ENCODE data around the gene TRIM29. TPM values are rescaled to one million over a fixed set of nuclear protein-coding genes. Genes with fewer than 3 reads are reported as not detected.

TRIM29 gene
- total and polyA plus RNA-seq, 2 of the 13 experiments (the other 11 are each of a cell fraction or from before 2014, with no cell fraction given): 0.86 TPM

DNA sequence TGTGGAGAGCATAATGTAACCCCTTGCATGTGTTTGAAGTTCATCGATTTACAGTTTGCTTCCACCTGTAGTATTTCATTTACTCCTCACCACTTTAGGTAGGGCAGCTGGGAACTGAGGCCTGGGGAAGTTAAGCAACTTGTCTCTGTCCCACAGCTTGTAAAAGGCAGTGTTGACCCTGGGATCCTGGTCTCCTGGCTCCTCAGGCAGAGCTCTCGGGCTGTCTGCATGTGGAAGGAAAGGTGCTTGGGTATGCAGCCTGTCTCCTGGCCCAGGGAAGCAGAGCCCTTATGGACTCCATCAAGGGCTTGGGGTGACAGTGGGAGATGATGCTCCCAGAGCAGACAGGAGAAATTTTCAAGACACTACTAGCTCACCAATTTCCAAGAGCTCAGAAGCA lies 49.9 kb downstream of the TRIM29 start (continued):
- TF ChIP-seq, protein P1, sequence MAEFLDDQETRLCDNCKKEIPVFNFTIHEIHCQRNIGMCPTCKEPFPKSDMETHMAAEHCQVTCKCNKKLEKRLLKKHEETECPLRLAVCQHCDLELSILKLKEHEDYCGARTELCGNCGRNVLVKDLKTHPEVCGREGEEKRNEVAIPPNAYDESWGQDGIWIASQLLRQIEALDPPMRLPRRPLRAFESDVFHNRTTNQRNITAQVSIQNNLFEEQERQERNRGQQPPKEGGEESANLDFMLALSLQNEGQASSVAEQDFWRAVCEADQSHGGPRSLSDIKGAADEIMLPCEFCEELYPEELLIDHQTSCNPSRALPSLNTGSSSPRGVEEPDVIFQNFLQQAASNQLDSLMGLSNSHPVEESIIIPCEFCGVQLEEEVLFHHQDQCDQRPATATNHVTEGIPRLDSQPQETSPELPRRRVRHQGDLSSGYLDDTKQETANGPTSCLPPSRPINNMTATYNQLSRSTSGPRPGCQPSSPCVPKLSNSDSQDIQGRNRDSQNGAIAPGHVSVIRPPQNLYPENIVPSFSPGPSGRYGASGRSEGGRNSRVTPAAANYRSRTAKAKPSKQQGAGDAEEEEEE (CRISPR knock-in tag; IDR thresholded peaks at IDR 0.05; ENCODE audit: borderline replicate concordance): no peak
- TF ChIP-seq, protein P2, sequence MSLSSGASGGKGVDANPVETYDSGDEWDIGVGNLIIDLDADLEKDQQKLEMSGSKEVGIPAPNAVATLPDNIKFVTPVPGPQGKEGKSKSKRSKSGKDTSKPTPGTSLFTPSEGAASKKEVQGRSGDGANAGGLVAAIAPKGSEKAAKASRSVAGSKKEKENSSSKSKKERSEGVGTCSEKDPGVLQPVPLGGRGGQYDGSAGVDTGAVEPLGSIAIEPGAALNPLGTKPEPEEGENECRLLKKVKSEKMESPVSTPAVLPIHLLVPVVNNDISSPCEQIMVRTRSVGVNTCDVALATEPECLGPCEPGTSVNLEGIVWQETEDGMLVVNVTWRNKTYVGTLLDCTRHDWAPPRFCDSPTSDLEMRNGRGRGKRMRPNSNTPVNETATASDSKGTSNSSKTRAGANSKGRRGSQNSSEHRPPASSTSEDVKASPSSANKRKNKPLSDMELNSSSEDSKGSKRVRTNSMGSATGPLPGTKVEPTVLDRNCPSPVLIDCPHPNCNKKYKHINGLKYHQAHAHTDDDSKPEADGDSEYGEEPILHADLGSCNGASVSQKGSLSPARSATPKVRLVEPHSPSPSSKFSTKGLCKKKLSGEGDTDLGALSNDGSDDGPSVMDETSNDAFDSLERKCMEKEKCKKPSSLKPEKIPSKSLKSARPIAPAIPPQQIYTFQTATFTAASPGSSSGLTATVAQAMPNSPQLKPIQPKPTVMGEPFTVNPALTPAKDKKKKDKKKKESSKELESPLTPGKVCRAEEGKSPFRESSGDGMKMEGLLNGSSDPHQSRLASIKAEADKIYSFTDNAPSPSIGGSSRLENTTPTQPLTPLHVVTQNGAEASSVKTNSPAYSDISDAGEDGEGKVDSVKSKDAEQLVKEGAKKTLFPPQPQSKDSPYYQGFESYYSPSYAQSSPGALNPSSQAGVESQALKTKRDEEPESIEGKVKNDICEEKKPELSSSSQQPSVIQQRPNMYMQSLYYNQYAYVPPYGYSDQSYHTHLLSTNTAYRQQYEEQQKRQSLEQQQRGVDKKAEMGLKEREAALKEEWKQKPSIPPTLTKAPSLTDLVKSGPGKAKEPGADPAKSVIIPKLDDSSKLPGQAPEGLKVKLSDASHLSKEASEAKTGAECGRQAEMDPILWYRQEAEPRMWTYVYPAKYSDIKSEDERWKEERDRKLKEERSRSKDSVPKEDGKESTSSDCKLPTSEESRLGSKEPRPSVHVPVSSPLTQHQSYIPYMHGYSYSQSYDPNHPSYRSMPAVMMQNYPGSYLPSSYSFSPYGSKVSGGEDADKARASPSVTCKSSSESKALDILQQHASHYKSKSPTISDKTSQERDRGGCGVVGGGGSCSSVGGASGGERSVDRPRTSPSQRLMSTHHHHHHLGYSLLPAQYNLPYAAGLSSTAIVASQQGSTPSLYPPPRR (CRISPR knock-in tag; IDR thresholded peaks at IDR 0.05; ENCODE audit: borderline replicate concordance): no peak
- TF ChIP-seq, protein P3, sequence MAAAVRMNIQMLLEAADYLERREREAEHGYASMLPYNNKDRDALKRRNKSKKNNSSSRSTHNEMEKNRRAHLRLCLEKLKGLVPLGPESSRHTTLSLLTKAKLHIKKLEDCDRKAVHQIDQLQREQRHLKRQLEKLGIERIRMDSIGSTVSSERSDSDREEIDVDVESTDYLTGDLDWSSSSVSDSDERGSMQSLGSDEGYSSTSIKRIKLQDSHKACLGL (CRISPR knock-in tag; IDR thresholded peaks at IDR 0.05): no peak
- TF ChIP-seq CREB1 (IDR thresholded peaks at IDR 0.05) (no peak), CREB1 (CRISPR knock-in tag; IDR thresholded peaks at IDR 0.05) (no peak), ZNF543 (CRISPR knock-in tag; IDR thresholded peaks at IDR 0.05) (no peak)

DNA sequence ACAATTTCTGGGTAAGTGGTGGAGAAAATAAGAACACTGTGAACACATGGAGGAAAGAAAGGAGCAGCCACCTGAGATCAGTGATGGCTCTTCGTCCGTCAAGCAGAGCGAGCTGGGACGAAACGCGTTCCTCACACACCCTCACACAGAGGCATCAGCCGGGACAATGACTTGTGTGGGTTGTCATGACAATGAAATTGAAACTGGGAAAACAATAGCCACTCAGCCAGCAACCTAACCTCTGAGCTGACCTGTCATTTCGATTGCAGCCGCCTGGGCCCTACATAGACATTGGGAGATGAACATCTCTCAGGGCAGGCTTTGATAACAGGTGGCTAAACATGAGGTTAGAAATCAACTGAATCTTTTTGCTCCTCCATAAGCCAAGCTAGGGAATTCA lies 51.3 kb downstream of the TRIM29 start:
- no peaks in the 10 kb centered on the region for H3K4me1 ChIP-seq (ENCODE audit: insufficient read depth, low read length)
- CTCF ChIA-PET (ENCODE audit: low intra/inter-chr PET ratio, low total read pairs): no interaction called here
- no peak overlapping the region for H3K4me2 ChIP-seq (ENCODE audit: low read depth, low read length)
- POLR2A ChIA-PET: no interaction called here
- no peaks in the 10 kb centered on the region for H3K36me3 ChIP-seq (replicated peaks in 1 of 2; ENCODE audit: control insufficient read depth in 1 of 2, insufficient read depth in 2 of 2, low read length in 2 of 2)
- no peaks in the 10 kb centered on the region for H3K9me3 ChIP-seq (ENCODE audit: low read length)
- no peak for FAIRE-seq
- H2AFZ ChIP-seq (ENCODE audit: low read length): no peak overlapping the region
- H3K4me3 ChIP-seq (replicated peaks in 1 of 3; ENCODE audit: insufficient read depth in 1 of 3, low read depth in 2 of 3, low read length in 3 of 3): no peak overlapping the region
- in situ Hi-C loops (cut with HindIII; ENCODE audit: extremely low pct_ligation_motif_present, low pct_unique_long_range_greater_than_20kb): no loop called here
- BruUV-seq (replicated peaks): no TSS peak
- no peak overlapping the region for H3K9ac ChIP-seq (ENCODE audit: insufficient read depth, low read depth, low read length)
- peaks cover 5 to 47% of the 10 kb centered on the region in 2 experiments for H3K27me3 ChIP-seq (ENCODE audit: control insufficient read depth in 1 of 2, insufficient read depth in 2 of 2, low read length in 2 of 2)
- TF ChIP-seq, protein P4, sequence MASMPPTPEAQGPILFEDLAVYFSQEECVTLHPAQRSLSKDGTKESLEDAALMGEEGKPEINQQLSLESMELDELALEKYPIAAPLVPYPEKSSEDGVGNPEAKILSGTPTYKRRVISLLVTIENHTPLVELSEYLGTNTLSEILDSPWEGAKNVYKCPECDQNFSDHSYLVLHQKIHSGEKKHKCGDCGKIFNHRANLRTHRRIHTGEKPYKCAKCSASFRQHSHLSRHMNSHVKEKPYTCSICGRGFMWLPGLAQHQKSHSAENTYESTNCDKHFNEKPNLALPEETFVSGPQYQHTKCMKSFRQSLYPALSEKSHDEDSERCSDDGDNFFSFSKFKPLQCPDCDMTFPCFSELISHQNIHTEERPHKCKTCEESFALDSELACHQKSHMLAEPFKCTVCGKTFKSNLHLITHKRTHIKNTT (CRISPR knock-in tag; IDR thresholded peaks at IDR 0.05): no peak
- TF ChIP-seq TGIF2 (CRISPR knock-in tag; IDR thresholded peaks at IDR 0.05) (no peak), RNF2 (conservative IDR thresholded peaks at IDR 0.05; ENCODE audit: low read depth) (no peak), AGO2 (optimal IDR thresholded peaks at IDR 0.05; ENCODE audit: low read depth, low read length) (no peak), ZNF430 (CRISPR knock-in tag; IDR thresholded peaks at IDR 0.05) (no peak)
- H3K27ac ChIP-seq (ENCODE audit: extremely low read length, insufficient read depth, low read length): no peak overlapping the region
- DNase-seq (ENCODE audit: low spot score): no peak
- H3K79me2 ChIP-seq (ENCODE audit: insufficient read depth, low read length): no peaks in the 10 kb centered on the region
- ATAC-seq: no peak
- H4K20me1 ChIP-seq (ENCODE audit: insufficient read depth, low read length): no peaks in the 10 kb centered on the region
- 61% methylated on average over 8 of the region's 9 CpGs for WGBS (ENCODE audit: low lambda C conversion rate)
- intact Hi-C loops (cut with micrococcal nuclease; ENCODE audit: unreplicated experiment): no loop called here

Data from HepG2 (cell line).